ENCODE results near the gene PCMT1.

Gene PCMT1

GRCh38 chr6:149749594-149750135, at the start of gene PCMT1:
TSS of gene PCMT1 (plus strand) at chr6:149749741. CDS start at chr6:149749902, 161 bp downstream.
- no peak for TF ChIP-seq JUND (IDR thresholded peaks at IDR 0.05; ENCODE audit: low read depth)
- in situ Hi-C loops (cut with HindIII; ENCODE audit: low pct_unique_long_range_greater_than_20kb, low sequenced_read_pairs) = no loop called here

GRCh38 chr6:149701714-149702113, 47.8 kb upstream of the PCMT1 start:
- no peak for TF ChIP-seq JUND (IDR thresholded peaks at IDR 0.05; ENCODE audit: low read depth)
- in situ Hi-C loops (cut with HindIII; ENCODE audit: low pct_unique_long_range_greater_than_20kb, low sequenced_read_pairs) = no loop called here
- DNase-seq (ENCODE audit: low read depth in 1 of 2, low spot score in 1 of 2) = no peak

More at GRCh38 chr6:149749594-149750135, at the start of gene PCMT1:
- peak; percentile 74 to 90 for DNase-seq (ENCODE audit: low read depth in 1 of 2, low spot score in 1 of 2)

GRCh38 chr6:149711711-149712110, 37.8 kb upstream of the PCMT1 start:
- TF ChIP-seq JUND (IDR thresholded peaks at IDR 0.05; ENCODE audit: low read depth) = no peak
- DNase-seq (ENCODE audit: low read depth in 1 of 2, low spot score in 1 of 2) = no peak
- in situ Hi-C loops (cut with HindIII; ENCODE audit: low pct_unique_long_range_greater_than_20kb, low sequenced_read_pairs) = no loop called here

- in situ Hi-C loops (cut with HindIII; ENCODE audit: low pct_unique_long_range_greater_than_20kb, low sequenced_read_pairs) = no loop called here
- no peak for TF ChIP-seq JUND (IDR thresholded peaks at IDR 0.05; ENCODE audit: low read depth)
- no peak for DNase-seq (ENCODE audit: low read depth in 1 of 2, low spot score in 1 of 2)
Observed at GRCh38 chr6:149714442-149714841, 35.1 kb upstream of the PCMT1 start.

GRCh38 chr6:149716181-149716963, 33.2 kb upstream of the PCMT1 start:
- DNase-seq (ENCODE audit: low read depth in 1 of 2, low spot score in 1 of 2) = no peak
- no peak for TF ChIP-seq JUND (IDR thresholded peaks at IDR 0.05; ENCODE audit: low read depth)
- in situ Hi-C loops (cut with HindIII; ENCODE audit: low pct_unique_long_range_greater_than_20kb, low sequenced_read_pairs) = no loop called here

GRCh38 chr6:149717255-149717587, 32.3 kb upstream of the PCMT1 start:
- in situ Hi-C loops (cut with HindIII; ENCODE audit: low pct_unique_long_range_greater_than_20kb, low sequenced_read_pairs) = no loop called here
- DNase-seq (ENCODE audit: low read depth in 1 of 2, low spot score in 1 of 2) = no peak

GRCh38 chr6:149717588-149718458, 31.7 kb upstream of the PCMT1 start, which contains the start of gene LATS1:
TSS of gene LATS1 (minus strand) at chr6:149718101. CDS start at chr6:149702126, 15,975 bp downstream.
- in situ Hi-C loops (cut with HindIII; ENCODE audit: low pct_unique_long_range_greater_than_20kb, low sequenced_read_pairs) = no loop called here
- DNase-seq (ENCODE audit: low read depth in 1 of 2, low spot score in 1 of 2) = peak; percentile 35 to 90
- TF ChIP-seq JUND (IDR thresholded peaks at IDR 0.05; ENCODE audit: low read depth) = no peak

More at GRCh38 chr6:149717255-149717587, 32.3 kb upstream of the PCMT1 start:
- no peak for TF ChIP-seq JUND (IDR thresholded peaks at IDR 0.05; ENCODE audit: low read depth)

GRCh38 chr6:149719531-149719930, 30.0 kb upstream of the PCMT1 start:
- in situ Hi-C loops (cut with HindIII; ENCODE audit: low pct_unique_long_range_greater_than_20kb, low sequenced_read_pairs) = no loop called here
- no peak for TF ChIP-seq JUND (IDR thresholded peaks at IDR 0.05; ENCODE audit: low read depth)
- DNase-seq (ENCODE audit: low read depth in 1 of 2, low spot score in 1 of 2) = no peak

GRCh38 chr6:149723262-149723661, 26.3 kb upstream of the PCMT1 start:
- TF ChIP-seq JUND (IDR thresholded peaks at IDR 0.05; ENCODE audit: low read depth) = no peak
- in situ Hi-C loops (cut with HindIII; ENCODE audit: low pct_unique_long_range_greater_than_20kb, low sequenced_read_pairs) = no loop called here
- DNase-seq (ENCODE audit: low read depth in 1 of 2, low spot score in 1 of 2) = no peak

- in situ Hi-C loops (cut with HindIII; ENCODE audit: low pct_unique_long_range_greater_than_20kb, low sequenced_read_pairs) = no loop called here
- DNase-seq (ENCODE audit: low read depth in 1 of 2, low spot score in 1 of 2) = peak in 1 of 2 experiments; percentile 62
- no peak for TF ChIP-seq JUND (IDR thresholded peaks at IDR 0.05; ENCODE audit: low read depth)
Observed at GRCh38 chr6:149723771-149724417, 25.6 kb upstream of the PCMT1 start.

- TF ChIP-seq JUND (IDR thresholded peaks at IDR 0.05; ENCODE audit: low read depth) = no peak
- in situ Hi-C loops (cut with HindIII; ENCODE audit: low pct_unique_long_range_greater_than_20kb, low sequenced_read_pairs) = no loop called here
- DNase-seq (ENCODE audit: low read depth in 1 of 2, low spot score in 1 of 2) = no peak
Observed at GRCh38 chr6:149725785-149726184, 23.8 kb upstream of the PCMT1 start.

- DNase-seq (ENCODE audit: low read depth in 1 of 2, low spot score in 1 of 2) = no peak
- in situ Hi-C loops (cut with HindIII; ENCODE audit: low pct_unique_long_range_greater_than_20kb, low sequenced_read_pairs) = no loop called here
Observed at GRCh38 chr6:149727793-149728498, 21.6 kb upstream of the PCMT1 start.

More at GRCh38 chr6:149727793-149728498, 21.6 kb upstream of the PCMT1 start:
- no peak for TF ChIP-seq JUND (IDR thresholded peaks at IDR 0.05; ENCODE audit: low read depth)

All from T47D (cell line).